HepG2 (cell line): ENCODE results near the gene HOXD8. TPM values are rescaled to one million over a fixed set of nuclear protein-coding genes. Genes with fewer than 3 reads are reported as not detected.

Source experiments
- ATAC-seq: fragments of 200-7000 bp; cut with Tn5 transposase; 3 replicates; pipeline ENCODE4 v1.9.1; 2020; ENCODE audit warnings: mild to moderate bottlenecking, moderate library complexity
- BruUV-seq: library from RNA; stranded (reverse); fragments of 400-500 nt; replicated peaks from 2 replicates; lab custom pipeline; 2021; lab: Mats Ljungman, UMichigan
- CTCF ChIA-PET: fragments of 300-600 bp; formaldehyde crosslinking; extraction: SDS; loops from one replicate; lab custom pipeline; 2021; ENCODE audit warnings: low total read pairs, inconsistent platforms, low intra/inter-chr PET ratio; lab: Yijun Ruan, JAX
- POLR2A ChIA-PET: fragments of 350-600 bp; sonication (Branson Sonifier 250); formaldehyde crosslinking; loops from one replicate; lab custom pipeline; 2020; ENCODE audit warnings: antibody characterized with exemption, inconsistent platforms; lab: Yijun Ruan, JAX
- DNase-seq: peaks from one replicate; pipeline ENCODE4 v3.0.0-alpha.2; 2015; ENCODE audit warnings: low spot score
- FAIRE-seq: peaks from 3 replicates; lab custom pipeline; 2011; peaks lifted over from hg19 to GRCh38; lab: Jason Lieb, UNC
- H2AFZ ChIP-seq: one replicate; pipeline ENCODE4 v1.6.1; 2011; ENCODE audit warnings: low read length, inconsistent platforms
- H3K27ac ChIP-seq: fragments of 300-600 bp; 3 replicates; pipeline ENCODE4 v1.8.0; 2011; ENCODE audit warnings: mixed run types, mild to moderate bottlenecking, mixed read lengths, low read length, inconsistent platforms; ENCODE audit not compliant: insufficient read depth; ENCODE audit errors: extremely low read length
- H3K27me3 ChIP-seq, 2 experiments: fragments of 200-600 bp in 1 of 2; 2 replicates in 1 of 2; 3 replicates in 1 of 2; pipeline versions ENCODE4 v1.6.0 to v1.8.0; 2011; ENCODE audit warnings: low read length in 2 of 2, mild to moderate bottlenecking in 2 of 2, moderate library complexity in 2 of 2, inconsistent platforms in 1 of 2; ENCODE audit not compliant: insufficient read depth in 2 of 2, control insufficient read depth in 1 of 2
- H3K36me3 ChIP-seq, 2 experiments: fragments of 200-600 bp in 1 of 2; replicated peaks in 1 of 2; 2 replicates in 1 of 2; 3 replicates in 1 of 2; pipeline versions ENCODE4 v1.5.1 to v1.8.0; 2011; ENCODE audit warnings: low read length in 2 of 2, inconsistent platforms in 1 of 2; ENCODE audit not compliant: insufficient read depth in 2 of 2, control insufficient read depth in 1 of 2
- H3K4me1 ChIP-seq: 2 replicates; pipeline ENCODE4 v1.5.1; 2012; ENCODE audit warnings: low read length, inconsistent platforms; ENCODE audit not compliant: insufficient read depth
- H3K4me2 ChIP-seq: 2 replicates; pipeline ENCODE4 v1.6.0; 2011; ENCODE audit warnings: low read depth, low read length, inconsistent platforms
- H3K4me3 ChIP-seq, 3 experiments: fragments of 200-600 bp in 1 of 3; sonication (generic), shearing (Covaris generic) in 1 of 3; replicated peaks in 1 of 3; 2 replicates each; pipeline ENCODE4 v1.5.1; 2011 to 2016; ENCODE audit warnings: low read length in 3 of 3, inconsistent platforms in 2 of 3, low read depth in 2 of 3, mild to moderate bottlenecking in 2 of 3, control low read depth in 1 of 3, mixed read lengths in 1 of 3; ENCODE audit not compliant: insufficient read depth in 1 of 3
- H3K79me2 ChIP-seq: one replicate; pipeline ENCODE4 v1.6.1; 2011; ENCODE audit warnings: low read length, inconsistent platforms; ENCODE audit not compliant: insufficient read depth
- H3K9ac ChIP-seq: 2 replicates; pipeline ENCODE4 v1.6.0; 2011; ENCODE audit warnings: mild to moderate bottlenecking, low read depth, low read length, inconsistent platforms; ENCODE audit not compliant: insufficient read depth
- H3K9me3 ChIP-seq: 2 replicates; pipeline ENCODE4 v1.5.1; 2012; ENCODE audit warnings: mild to moderate bottlenecking, low read length
- H4K20me1 ChIP-seq: 2 replicates; pipeline ENCODE4 v1.6.0; 2011; ENCODE audit warnings: inconsistent platforms, mild to moderate bottlenecking, low read length, moderate library complexity; ENCODE audit not compliant: insufficient read depth
- BCLAF1 ChIP-seq: fragments of 450-650 bp; IDR thresholded peaks from 2 replicates; pipeline ENCODE4 v1.6.1; 2017; ENCODE audit warnings: mild to moderate bottlenecking
- FOXC1 ChIP-seq: sonication (generic); formaldehyde crosslinking; IDR thresholded peaks from 2 replicates; pipeline ENCODE4 v1.8.0; 2022; ENCODE audit warnings: mild to moderate bottlenecking, missing genetic modification reagents, borderline replicate concordance
- GLI4 ChIP-seq: sonication (generic); formaldehyde crosslinking; IDR thresholded peaks from 2 replicates; pipeline ENCODE4 v1.5.1; 2020; ENCODE audit warnings: missing genetic modification reagents, mild to moderate bottlenecking, moderate library complexity, borderline replicate concordance
- GTF3A ChIP-seq: sonication (generic); formaldehyde crosslinking; conservative IDR thresholded peaks from 2 replicates; pipeline ENCODE4 v1.4.0; 2020; ENCODE audit warnings: mild to moderate bottlenecking, missing genetic modification reagents
- HOXA7 ChIP-seq: sonication (generic); formaldehyde crosslinking; IDR thresholded peaks from 2 replicates; pipeline ENCODE4 v1.8.1; 2022; ENCODE audit warnings: mild to moderate bottlenecking, missing genetic modification reagents, moderate library complexity
- MXI1 ChIP-seq: IDR thresholded peaks from 3 replicates; pipeline ENCODE4 v1.6.1; 2012; ENCODE audit warnings: low read depth, low read length, inconsistent platforms, borderline replicate concordance
- ZBTB10 ChIP-seq: sonication (generic); formaldehyde crosslinking; IDR thresholded peaks from 2 replicates; pipeline ENCODE4 v1.4.0; 2020; ENCODE audit warnings: missing genetic modification reagents, borderline replicate concordance
- ZKSCAN5 ChIP-seq: sonication (generic); formaldehyde crosslinking; IDR thresholded peaks from 2 replicates; pipeline ENCODE4 v1.5.1; 2020; ENCODE audit warnings: mild to moderate bottlenecking, missing genetic modification reagents
- ZNF337 ChIP-seq: sonication (generic); formaldehyde crosslinking; IDR thresholded peaks from 2 replicates; pipeline ENCODE4 v1.5.1; 2020; ENCODE audit warnings: missing genetic modification reagents, low read depth, mild to moderate bottlenecking, borderline replicate concordance
- ZNF547 ChIP-seq: sonication (generic); formaldehyde crosslinking; IDR thresholded peaks from 2 replicates; pipeline ENCODE4 v1.5.1; 2020; ENCODE audit warnings: mild to moderate bottlenecking, missing genetic modification reagents
- ZNF564 ChIP-seq: sonication (generic); formaldehyde crosslinking; IDR thresholded peaks from 2 replicates; pipeline ENCODE4 v1.8.1; 2023; ENCODE audit warnings: mild to moderate bottlenecking, missing genetic modification reagents
- ZNF570 ChIP-seq: sonication (generic); formaldehyde crosslinking; IDR thresholded peaks from 2 replicates; pipeline ENCODE4 v1.4.0; 2020; ENCODE audit warnings: mild to moderate bottlenecking, missing genetic modification reagents, borderline replicate concordance
- ZNF691 ChIP-seq: sonication (generic); formaldehyde crosslinking; IDR thresholded peaks from 2 replicates; pipeline ENCODE4 v1.4.0; 2020; ENCODE audit warnings: missing genetic modification reagents, low read depth, mild to moderate bottlenecking, borderline replicate concordance
- ZNF7 ChIP-seq: IDR thresholded peaks from 2 replicates; pipeline ENCODE4 v1.6.1; 2016; ENCODE audit warnings: missing biosample characterization, missing genetic modification reagents
- ZNF850 ChIP-seq: sonication (generic); formaldehyde crosslinking; conservative IDR thresholded peaks from 2 replicates; pipeline ENCODE4 v1.9.0; 2021; ENCODE audit warnings: mild to moderate bottlenecking, missing genetic modification reagents
- ZSCAN29 ChIP-seq: sonication (generic); formaldehyde crosslinking; conservative IDR thresholded peaks from 2 replicates; pipeline ENCODE4 v1.4.0; 2020; ENCODE audit warnings: mild to moderate bottlenecking, missing genetic modification reagents
- WGBS: methylation state at CpG from one replicate; pipeline ENCODE4 v1.1.6; 2017; ENCODE audit warnings: low lambda C conversion rate; 5-methylcytosine and 5-hydroxymethylcytosine counted together
- in situ Hi-C: cut with HindIII; loops from 2 replicates; pipeline ENCODE4 v1.10.0; 2017; ENCODE audit warnings: low pct_unique_long_range_greater_than_20kb; ENCODE audit not compliant: extremely low pct_ligation_motif_present
- intact Hi-C: fragments of 100-400 bp; cut with micrococcal nuclease; formaldehyde crosslinking; loops from one replicate; pipeline ENCODE4 v1.10.0; 2022; ENCODE audit not compliant: unreplicated experiment
- polyA plus RNA-seq, 8 experiments: library from polyadenylated mRNA; depleted of rRNA in 3 of 8; stranded (reverse) in 7 of 8; unstranded in 1 of 8; fragments of >200 nt; fragmentation: Illumina TruSeq in 4 of 8; extraction: Trizol in 4 of 8; gene quantifications; 2 replicates each; pipeline versions ENCODE4 v1.2.1 to v1.2.3, GENCODE V29; 2011 to 2016; ENCODE audit warnings: low read depth in 4 of 8, missing spikeins in 1 of 8, mixed read lengths in 1 of 8; ENCODE audit not compliant: insufficient read depth in 1 of 8
- total RNA-seq, 5 experiments: library from RNA; depleted of rRNA; stranded (reverse); fragments of >200 nt; fragmentation: Illumina TruSeq; extraction: Trizol; gene quantifications; 2 replicates each; pipeline ENCODE4 v1.2.3, GENCODE V29; 2016; ENCODE audit warnings: low read depth in 1 of 5

Gene HOXD8
- total and polyA plus RNA-seq, 2 of the 13 experiments (the other 11 are each of a cell fraction or from before 2014, with no cell fraction given): not detected

- TF ChIP-seq BCLAF1 (no peak), FOXC1 (CRISPR knock-in tag) (no peak)
These were observed 275 bp downstream of the HOXD8 start (continued) for GRCh38 chr2:176129813-176130146.

- Histone ChIP-seq H3K9me3 (no peaks in the 10 kb centered on the region), H3K4me3 (no peak overlapping the region), H3K79me2 (no peaks in the 10 kb centered on the region), H3K4me1 (no peaks in the 10 kb centered on the region), H2AFZ (no peak overlapping the region), H3K27ac (no peak overlapping the region), H3K36me3 (no peaks in the 10 kb centered on the region), H3K4me2 (no peak overlapping the region), H3K9ac (no peak overlapping the region), H4K20me1 (no peaks in the 10 kb centered on the region), H3K27me3 (peaks cover 7 to 81% of the 10 kb centered on the region in 2 experiments)
- intact Hi-C loops (no loop called here), in situ Hi-C loops (no loop called here)
- DNase-seq (no peak), FAIRE-seq (no peak), ATAC-seq (no peak)
- ChIA-PET CTCF (no interaction called here), POLR2A (no interaction called here)
- BruUV-seq: no TSS peak
- WGBS: 84% methylated on average over 97 of the region's 100 CpGs
- TF ChIP-seq ZBTB10 (CRISPR knock-in tag) (no peak), ZNF570 (CRISPR knock-in tag) (no peak), ZNF564 (CRISPR knock-in tag) (no peak), GTF3A (CRISPR knock-in tag) (no peak), ZNF850 (CRISPR knock-in tag) (no peak), HOXA7 (CRISPR knock-in tag) (no peak), MXI1 (no peak), GLI4 (CRISPR knock-in tag) (no peak), ZNF691 (CRISPR knock-in tag) (no peak), ZNF547 (CRISPR knock-in tag) (no peak), ZKSCAN5 (CRISPR knock-in tag) (no peak), ZNF7 (CRISPR knock-in tag) (no peak), ZNF337 (CRISPR knock-in tag) (no peak), ZSCAN29 (CRISPR knock-in tag) (no peak)
These were observed 847 bp downstream of the HOXD8 start for GRCh38 chr2:176130147-176130956.
